DOHH2 (cell line): ENCODE data around the gene COL25A1.
"Not testable (repeated sequence)": the region's sequence is repeated elsewhere in the genome, so short reads cannot be mapped to it uniquely, and the experiment has no call there.

Experiments used
- EZH2phosphoT487 ChIP-seq: fragments of 200-600 bp; sonication (generic); IDR thresholded peaks from 2 replicates; pipeline ENCODE4 v1.6.1; 2017; ENCODE audit warnings: borderline replicate concordance, mild to moderate bottlenecking, antibody characterized with exemption, low read length, moderate library complexity, mixed read lengths
- TF ChIP-seq, protein P1 (sequence below): fragments of 200-600 bp; sonication (generic); IDR thresholded peaks from one replicate; pipeline ENCODE4 v1.5.1; 2014; ENCODE audit warnings: antibody characterized with exemption, mild to moderate bottlenecking, low read depth, low read length; ENCODE audit not compliant: poor library complexity, severe bottlenecking

DNA sequence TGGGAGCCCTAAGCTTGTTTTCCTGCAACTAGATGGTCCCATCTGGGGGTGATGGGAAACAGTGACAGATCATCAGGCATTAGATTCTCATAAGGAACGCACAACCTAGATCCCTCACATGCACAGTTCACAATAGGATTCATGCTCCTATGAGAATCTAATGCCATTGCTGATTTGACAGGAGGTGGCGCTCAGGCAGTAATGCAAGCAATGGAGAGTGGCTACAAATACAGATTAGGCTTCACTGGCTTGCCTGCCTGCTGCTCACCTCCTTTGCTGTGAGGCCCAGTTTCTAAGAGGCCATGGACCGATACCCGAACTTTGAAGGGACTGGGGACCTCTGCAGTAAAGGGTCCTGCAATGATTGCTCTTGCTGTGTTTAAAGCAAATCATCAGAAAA, 225.7 kb downstream of the COL25A1 start:
- TF ChIP-seq EZH2phosphoT487: not testable (repeated sequence)
- TF ChIP-seq, protein P1, sequence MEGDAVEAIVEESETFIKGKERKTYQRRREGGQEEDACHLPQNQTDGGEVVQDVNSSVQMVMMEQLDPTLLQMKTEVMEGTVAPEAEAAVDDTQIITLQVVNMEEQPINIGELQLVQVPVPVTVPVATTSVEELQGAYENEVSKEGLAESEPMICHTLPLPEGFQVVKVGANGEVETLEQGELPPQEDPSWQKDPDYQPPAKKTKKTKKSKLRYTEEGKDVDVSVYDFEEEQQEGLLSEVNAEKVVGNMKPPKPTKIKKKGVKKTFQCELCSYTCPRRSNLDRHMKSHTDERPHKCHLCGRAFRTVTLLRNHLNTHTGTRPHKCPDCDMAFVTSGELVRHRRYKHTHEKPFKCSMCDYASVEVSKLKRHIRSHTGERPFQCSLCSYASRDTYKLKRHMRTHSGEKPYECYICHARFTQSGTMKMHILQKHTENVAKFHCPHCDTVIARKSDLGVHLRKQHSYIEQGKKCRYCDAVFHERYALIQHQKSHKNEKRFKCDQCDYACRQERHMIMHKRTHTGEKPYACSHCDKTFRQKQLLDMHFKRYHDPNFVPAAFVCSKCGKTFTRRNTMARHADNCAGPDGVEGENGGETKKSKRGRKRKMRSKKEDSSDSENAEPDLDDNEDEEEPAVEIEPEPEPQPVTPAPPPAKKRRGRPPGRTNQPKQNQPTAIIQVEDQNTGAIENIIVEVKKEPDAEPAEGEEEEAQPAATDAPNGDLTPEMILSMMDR: not testable (repeated sequence)
